ENCODE data around the gene CFAP53. TPM values are rescaled to one million over a fixed set of nuclear protein-coding genes. Genes with fewer than 3 reads are reported as not detected.
"Not testable (repeated sequence)": the region's sequence is repeated elsewhere in the genome, so short reads cannot be mapped to it uniquely, and the experiment has no call there.

Gene CFAP53
- total and polyA plus RNA-seq, 2 experiments from 2014 or later, result 0.11 to 0.48 TPM

DNA sequence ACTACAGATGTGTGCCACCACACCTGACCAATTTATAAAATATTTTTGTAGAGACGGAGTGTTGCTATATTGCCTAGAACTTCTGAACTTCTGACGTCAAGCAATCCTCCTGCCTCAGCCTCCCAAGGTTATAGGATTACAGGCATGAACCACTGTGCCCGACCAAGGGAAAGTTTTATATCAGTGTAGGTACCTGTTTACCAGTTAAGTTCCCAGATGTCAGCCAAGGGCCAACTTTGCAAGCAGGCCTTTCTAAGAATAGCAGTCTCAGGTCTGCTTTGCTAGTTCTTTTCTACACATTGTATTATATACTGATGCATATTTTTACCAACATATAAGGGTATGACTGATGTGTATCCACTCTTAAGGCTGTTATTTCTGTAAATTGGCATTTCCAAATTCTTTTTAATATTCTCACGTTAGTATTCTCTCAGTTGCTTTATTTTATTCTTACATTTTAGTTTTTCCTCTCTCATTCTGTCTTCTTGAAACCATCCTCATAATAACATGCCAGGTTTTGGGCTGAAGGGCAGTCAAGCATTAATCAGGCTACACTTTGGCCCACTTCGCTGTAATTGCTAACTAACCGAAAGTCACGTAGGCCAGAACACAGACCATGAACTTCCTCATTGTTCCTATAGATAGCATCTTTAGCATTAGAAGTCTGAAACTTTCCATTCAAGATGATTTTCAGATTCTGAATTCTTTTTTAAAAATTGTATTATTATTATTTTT, 46.2 kb upstream of the CFAP53 start:
- H4K20me1 ChIP-seq (ENCODE audit: insufficient read depth), result no peaks in the 10 kb centered on the region
- peaks cover 10% of the 10 kb centered on the region; the same call in 1 of the 2 replicates for H3F3A ChIP-seq (ENCODE audit: insufficient read depth)
- H3K27ac ChIP-seq, result no peak overlapping the region
- no peaks in the 10 kb centered on the region for H3K4me1 ChIP-seq (ENCODE audit: insufficient read depth)
- H3K4me3 ChIP-seq, result no peak overlapping the region
- no peaks in the 10 kb centered on the region for H3K9me2 ChIP-seq (ENCODE audit: insufficient read depth)
- no peak overlapping the region for H3K9ac ChIP-seq
- H3K27me3 ChIP-seq (replicated peaks; ENCODE audit: insufficient read depth), result no peaks in the 10 kb centered on the region
- H3K9me3 ChIP-seq (ENCODE audit: low read depth), result no peaks in the 10 kb centered on the region
- TF ChIP-seq EZH2phosphoT487 (IDR thresholded peaks at IDR 0.05; ENCODE audit: insufficient read depth, low read depth) (no peak), EZH2 (IDR thresholded peaks at IDR 0.05; ENCODE audit: insufficient read depth, poor library complexity, severe bottlenecking) (no peak)
- H3K4me2 ChIP-seq (ENCODE audit: unreplicated experiment), result no peak overlapping the region
- in situ Hi-C loops (cut with MboI), result no loop called here
- no peak overlapping the region for H2AFZ ChIP-seq
- H3K79me2 ChIP-seq (ENCODE audit: insufficient read depth), result no peaks in the 10 kb centered on the region
- WGBS, 2 experiments (ENCODE audit: low coverage in 1 of 2, low lambda C conversion rate in 2 of 2, missing lambda C conversion rate in 2 of 2), result 55 to 58% methylated on average over 7 of the region's 7 CpGs
- DNase-seq, result no peak
- H3K36me3 ChIP-seq (ENCODE audit: low read depth), result no peaks in the 10 kb centered on the region

DNA sequence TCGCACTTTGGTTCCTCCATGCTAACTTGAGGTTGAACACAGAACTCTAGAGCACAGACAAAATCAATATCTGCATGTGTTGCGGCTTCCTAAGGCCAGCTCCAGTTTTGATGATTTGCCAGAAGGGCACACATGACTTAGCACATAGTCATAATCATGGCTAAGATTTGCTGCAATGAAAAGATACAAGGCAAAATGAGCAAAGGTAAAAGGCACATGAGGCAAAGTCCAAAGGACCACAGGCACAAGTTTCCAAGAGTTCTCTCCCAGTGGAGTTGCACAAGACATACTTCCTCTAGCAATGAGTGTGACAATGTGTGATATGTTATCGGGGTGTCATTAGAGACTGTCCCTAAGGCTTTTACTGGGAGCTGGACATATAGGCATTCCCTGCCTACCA, 45.4 kb upstream of the CFAP53 start:
- DNase-seq, result no peak
- no peak overlapping the region for H2AFZ ChIP-seq
- no peak for TF ChIP-seq EZH2 (IDR thresholded peaks at IDR 0.05; ENCODE audit: insufficient read depth, poor library complexity, severe bottlenecking)
- TF ChIP-seq EZH2phosphoT487 (IDR thresholded peaks at IDR 0.05; ENCODE audit: insufficient read depth, low read depth), result no peak
- no peaks in the 10 kb centered on the region for H3K36me3 ChIP-seq (ENCODE audit: low read depth)
- H3K4me3 ChIP-seq, result no peak overlapping the region
- 43 to 48% methylated on average over 3 of the region's 3 CpGs for WGBS, 2 experiments (ENCODE audit: low coverage in 1 of 2, low lambda C conversion rate in 2 of 2, missing lambda C conversion rate in 2 of 2)
- H3K4me2 ChIP-seq (ENCODE audit: unreplicated experiment), result no peak overlapping the region
- H3K79me2 ChIP-seq (ENCODE audit: insufficient read depth), result no peaks in the 10 kb centered on the region
- H3K9ac ChIP-seq, result no peak overlapping the region
- H3F3A ChIP-seq (ENCODE audit: insufficient read depth), result peaks cover 10% of the 10 kb centered on the region; the same call in 1 of the 2 replicates
- no peaks in the 10 kb centered on the region for H3K9me2 ChIP-seq (ENCODE audit: insufficient read depth)
- no peak overlapping the region for H3K27ac ChIP-seq
- no peaks in the 10 kb centered on the region for H4K20me1 ChIP-seq (ENCODE audit: insufficient read depth)
- H3K4me1 ChIP-seq (ENCODE audit: insufficient read depth), result no peaks in the 10 kb centered on the region
- in situ Hi-C loops (cut with MboI), result no loop called here
- H3K27me3 ChIP-seq (replicated peaks; ENCODE audit: insufficient read depth), result no peaks in the 10 kb centered on the region
- no peaks in the 10 kb centered on the region for H3K9me3 ChIP-seq (ENCODE audit: low read depth)

DNA sequence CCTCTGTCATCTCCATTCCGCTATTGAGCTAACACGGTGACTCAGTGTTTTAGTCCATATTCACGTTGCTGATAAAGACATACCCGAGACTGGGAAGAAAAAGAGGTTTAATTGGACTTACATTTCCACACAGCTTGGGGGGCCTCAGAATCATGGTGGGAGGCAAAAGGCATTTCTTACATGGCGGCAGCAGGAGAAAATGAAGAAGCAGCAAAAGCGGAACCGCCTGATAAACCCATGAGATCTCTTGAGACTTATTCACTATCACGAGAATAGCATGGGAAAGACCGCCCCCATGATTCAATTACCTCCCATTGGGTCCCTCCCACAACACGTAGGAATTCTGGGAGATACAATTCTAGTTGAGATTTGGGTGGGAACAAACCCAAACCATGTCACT, 43.8 kb upstream of the CFAP53 start:
- H2AFZ ChIP-seq, result no peak overlapping the region
- H3K4me2 ChIP-seq (ENCODE audit: unreplicated experiment), result no peak overlapping the region
- no peaks in the 10 kb centered on the region for H3K36me3 ChIP-seq (ENCODE audit: low read depth)
- H3K4me3 ChIP-seq, result no peak overlapping the region
- H3F3A ChIP-seq (ENCODE audit: insufficient read depth), result peaks cover 10% of the 10 kb centered on the region; the same call in 1 of the 2 replicates
- DNase-seq, result no peak
- 65 to 70% methylated on average over 10 of the region's 10 CpGs for WGBS, 2 experiments (ENCODE audit: low coverage in 1 of 2, low lambda C conversion rate in 2 of 2, missing lambda C conversion rate in 2 of 2)
- TF ChIP-seq EZH2phosphoT487 (IDR thresholded peaks at IDR 0.05; ENCODE audit: insufficient read depth, low read depth) (no peak), EZH2 (IDR thresholded peaks at IDR 0.05; ENCODE audit: insufficient read depth, poor library complexity, severe bottlenecking) (no peak)
- no peaks in the 10 kb centered on the region for H3K79me2 ChIP-seq (ENCODE audit: insufficient read depth)
- H3K9me3 ChIP-seq (ENCODE audit: low read depth), result no peaks in the 10 kb centered on the region
- H3K27ac ChIP-seq, result no peak overlapping the region
- no peaks in the 10 kb centered on the region for H3K9me2 ChIP-seq (ENCODE audit: insufficient read depth)
- in situ Hi-C loops (cut with MboI), result no loop called here
- H4K20me1 ChIP-seq (ENCODE audit: insufficient read depth), result no peaks in the 10 kb centered on the region
- H3K4me1 ChIP-seq (ENCODE audit: insufficient read depth), result no peaks in the 10 kb centered on the region
- H3K27me3 ChIP-seq (replicated peaks; ENCODE audit: insufficient read depth), result 0 out of 2 replicates have a peak, but pooled peaks cover 5% of the 10 kb centered on the region
- no peak overlapping the region for H3K9ac ChIP-seq

DNA sequence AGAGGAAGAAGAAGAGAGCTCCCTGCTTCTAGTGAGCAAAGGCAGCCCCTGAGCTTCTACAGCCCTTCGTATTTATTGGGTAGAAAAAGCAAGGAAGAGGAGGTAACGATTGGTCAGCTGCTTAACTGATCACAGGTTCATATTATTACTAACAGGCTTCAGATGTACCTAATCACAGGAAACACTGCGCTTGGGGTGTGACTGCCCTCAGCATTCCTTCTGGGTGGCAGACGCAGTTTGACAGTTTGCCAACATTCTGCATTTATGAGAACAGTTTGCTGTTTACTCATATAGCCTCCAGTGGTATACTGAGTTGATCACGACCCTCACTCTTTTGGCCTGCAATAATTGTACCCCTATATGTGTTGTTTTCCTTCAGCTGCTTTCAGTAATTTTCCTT, 42.6 kb upstream of the CFAP53 start:
- H3K27ac ChIP-seq, result peak overlapping the region; percentile 72; the same call in 1 of the 2 replicates
- H3K9me3 ChIP-seq (ENCODE audit: low read depth); H3K4me2 ChIP-seq (ENCODE audit: unreplicated experiment); in situ Hi-C loops (cut with MboI); H3K9ac ChIP-seq; H4K20me1 ChIP-seq (ENCODE audit: insufficient read depth); H3K79me2 ChIP-seq (ENCODE audit: insufficient read depth); H3K27me3 ChIP-seq (replicated peaks; ENCODE audit: insufficient read depth); H3K9me2 ChIP-seq (ENCODE audit: insufficient read depth); H3K36me3 ChIP-seq (ENCODE audit: low read depth); DNase-seq; H3K4me1 ChIP-seq (ENCODE audit: insufficient read depth); H3F3A ChIP-seq (ENCODE audit: insufficient read depth); H3K4me3 ChIP-seq: not testable (repeated sequence)
- 31% methylated on average over 5 of the region's 5 CpGs for WGBS, 2 experiments (ENCODE audit: low coverage in 1 of 2, low lambda C conversion rate in 2 of 2, missing lambda C conversion rate in 2 of 2)
- peak overlapping the region; percentile 89 for H2AFZ ChIP-seq

Data from GM23248 (cell line).